ENCODE data around the gene DARS2. TPM values are rescaled to one million over a fixed set of nuclear protein-coding genes. Genes with fewer than 3 reads are reported as not detected.

The DARS2 gene
- total RNA-seq, 1 experiment from 2014 or later = 25.6 TPM

GRCh38 chr1:173857363-173857917 lies 33.0 kb downstream of the DARS2 start:
- no TSS peak for BruUV-seq (replicated peaks)
- Histone ChIP-seq H3K36me3 (ENCODE audit: control insufficient read depth in 1 of 2, insufficient read depth in 2 of 2, low read length in 2 of 2) (peaks cover 3 to 14% of the 10 kb centered on the region in 2 experiments; a peak in 2 of 4 replicates), H3K9ac (ENCODE audit: low read length) (no peak overlapping the region), H3K9me3 (ENCODE audit: control insufficient read depth in 1 of 2, insufficient read depth in 1 of 2, low read depth in 1 of 2, low read length in 2 of 2) (no peaks in the 10 kb centered on the region), H3K79me2 (ENCODE audit: insufficient read depth, low read length) (no peaks in the 10 kb centered on the region), H2AFZ (ENCODE audit: low read depth, low read length, poor library complexity, severe bottlenecking) (no peak overlapping the region), H3K4me1 (ENCODE audit: control insufficient read depth in 1 of 2, insufficient read depth in 2 of 2, low read length in 2 of 2) (no peaks in the 10 kb centered on the region), H3K27me3 (ENCODE audit: insufficient read depth, low read length) (no peaks in the 10 kb centered on the region), H3K4me3 (replicated peaks in 1 of 2; ENCODE audit: low read depth in 1 of 2, low read length in 2 of 2) (no peak overlapping the region), H3K27ac (ENCODE audit: low read depth, low read length) (no peak overlapping the region), H3K9me2 (ENCODE audit: insufficient read depth) (no peaks in the 10 kb centered on the region), H3K4me2 (ENCODE audit: low read length) (no peak overlapping the region), H4K20me1 (ENCODE audit: insufficient read depth) (no peaks in the 10 kb centered on the region; the same call in 1 of the 2 replicates)
- TF ChIP-seq ZNF274 (IDR thresholded peaks at IDR 0.05; ENCODE audit: low read depth, low read length) = no peak
- no peak for TF ChIP-seq RAD21 (IDR thresholded peaks at IDR 0.05; ENCODE audit: low read depth)
- no peak for TF ChIP-seq TCF7L2 (IDR thresholded peaks at IDR 0.05; ENCODE audit: borderline replicate concordance, extremely low read depth, insufficient read depth, insufficient read length)
- TF ChIP-seq MAX (IDR thresholded peaks at IDR 0.05) = no peak
- no peak for TF ChIP-seq CTCF (IDR thresholded peaks at IDR 0.05 in 2 of 3, conservative IDR thresholded peaks at IDR 0.05 in 1 of 3; ENCODE audit: borderline replicate concordance in 1 of 3, insufficient read depth in 1 of 3, low read depth in 2 of 3, low read length in 2 of 3)
- TF ChIP-seq FOSL1 (IDR thresholded peaks at IDR 0.05; ENCODE audit: low read depth) = no peak
- TF ChIP-seq SP1 (IDR thresholded peaks at IDR 0.05; ENCODE audit: low read depth) = no peak
- no peak for TF ChIP-seq JUND (IDR thresholded peaks at IDR 0.05)
- TF ChIP-seq SIN3A (IDR thresholded peaks at IDR 0.05; ENCODE audit: low read depth) = no peak
- no peak for TF ChIP-seq ZBTB33 (IDR thresholded peaks at IDR 0.05; ENCODE audit: extremely low read depth, insufficient replicate concordance, low read length)
- TF ChIP-seq CEBPB (IDR thresholded peaks at IDR 0.05; ENCODE audit: low read depth) = no peak
- no peak for TF ChIP-seq POLR2A (IDR thresholded peaks at IDR 0.05; ENCODE audit: borderline replicate concordance, extremely low read depth, insufficient read depth, insufficient read length)
- TF ChIP-seq EZH2phosphoT487 (IDR thresholded peaks at IDR 0.05; ENCODE audit: borderline replicate concordance) = no peak
- no peak for TF ChIP-seq CBX3 (IDR thresholded peaks at IDR 0.05; ENCODE audit: low read depth)
- TF ChIP-seq REST (IDR thresholded peaks at IDR 0.05; ENCODE audit: low read depth) = no peak
- CTCF ChIA-PET = no interaction called here
- POLR2A ChIA-PET = interaction anchor here (0.7 to 1.6 kb wide), 2 partner anchors 10 to 11 kb away, joined by 3 to 6 read pairs; partner anchors contain the start of genes GAS5 and ZBTB37
- no peak for ATAC-seq
- intact Hi-C loops (cut with micrococcal nuclease) = no loop called here
- no peak for DNase-seq (ENCODE audit: low read depth, low spot score)
- RAD21 ChIA-PET (ENCODE audit: low non-redundant PET in 1 of 2, low total read pairs in 2 of 2, uncharacterized antibody in 2 of 2, unreplicated experiment in 2 of 2) = no interaction called here

All from HCT116 (cell line).